Right lobe of liver (tissue), 6 donors: ENCODE results near the gene RCOR3. TPM values are rescaled to one million over a fixed set of nuclear protein-coding genes. Genes with fewer than 3 reads are reported as not detected.

ENCODE experiments used
- ATAC-seq, 4 donors: fragments of 200-7000 bp; cut with Tn5 transposase; one replicate each; pipeline ENCODE4 v1.9.1; 2020; ENCODE audit warnings: mild to moderate bottlenecking in 4 of 4, moderate library complexity in 4 of 4
- DNase-seq, 3 donors: peaks; one replicate each; pipeline ENCODE4 v3.0.0-alpha.2; 2020
- H3K27ac ChIP-seq, 3 donors: fragments of 200-600 bp; one replicate each; pipeline ENCODE4 v1.8.0; 2022
- H3K27me3 ChIP-seq, 2 donors: fragments of 200-600 bp; one replicate each; pipeline ENCODE4 v1.8.0; 2022
- H3K36me3 ChIP-seq, 4 donors: fragments of 200-600 bp; sonication (generic) in 1 of 4; one replicate each; pipeline versions ENCODE4 v1.5.1 to v1.8.0; 2017 to 2022; ENCODE audit warnings: control low read depth in 1 of 4
- H3K4me1 ChIP-seq, 4 donors: fragments of 200-600 bp; sonication (generic) in 1 of 4; one replicate each; pipeline versions ENCODE4 v1.5.1 to v1.8.0; 2017 to 2022; ENCODE audit warnings: control low read depth in 1 of 4
- H3K4me3 ChIP-seq, 3 donors: fragments of 200-600 bp; one replicate each; pipeline ENCODE4 v1.8.0; 2022
- H3K9me3 ChIP-seq, 4 donors: fragments of 200-600 bp; sonication (generic) in 1 of 4; one replicate each; pipeline versions ENCODE4 v1.5.1 to v1.8.0; 2017 to 2022; ENCODE audit warnings: control low read depth in 1 of 4
- POLR2A ChIP-seq: fragments of 450-650 bp; IDR thresholded peaks from one replicate; pipeline ENCODE4 v1.6.1; 2017; ENCODE audit warnings: antibody characterized with exemption, mild to moderate bottlenecking
- WGBS: methylation state at CpG from one replicate; pipeline ENCODE4 v1.1.6; 2018; ENCODE audit warnings: low coverage, low lambda C conversion rate; ENCODE audit not compliant: insufficient coverage; ENCODE audit errors: missing lambda C conversion rate; 5-methylcytosine and 5-hydroxymethylcytosine counted together
- intact Hi-C, 2 donors: fragments of 100-400 bp; cut with DNase I; formaldehyde crosslinking; loops; one replicate each; pipeline versions ENCODE4 v1.11.2 to v1.14.1; 2022
- total RNA-seq, 6 experiments: library from RNA; depleted of rRNA in 2 of 6; stranded (reverse); fragments of >200 nt in 2 of 6; fragmentation: NEBNext Ultra II Directional in 3 of 6; extraction: Animal tissue kit (Norgen Biotek cat#: 25700) in 3 of 6; gene quantifications; one replicate each; pipeline versions ENCODE4 v1.1.0 to v1.2.4, GENCODE V29; 2016 to 2023
- TF ChIP-seq, protein P1 (sequence below), 4 donors: fragments of 200-600 bp in 3 of 4; fragments of 450-650 bp in 1 of 4; IDR thresholded peaks; one replicate each; pipeline versions ENCODE4 v1.5.1 to v1.8.0; 2016 to 2022; ENCODE audit warnings: antibody characterized with exemption in 4 of 4, mild to moderate bottlenecking in 2 of 4
- donor health status: DM: no; HTN: yes; CAD: no.
- donor health status: DM: no; HTN: no; CAD: no.
- donor health status: DM: no; HTN: no; CAD: no.
- donor health status: DM: no; HTN: yes; CAD: no.
- donor health status: DM: no; HTN: yes; CAD: no.

Gene RCOR3
- total RNA-seq, 6 experiments from 2014 or later, result 13.0 to 24.6 (median 17.7) TPM

DNA sequence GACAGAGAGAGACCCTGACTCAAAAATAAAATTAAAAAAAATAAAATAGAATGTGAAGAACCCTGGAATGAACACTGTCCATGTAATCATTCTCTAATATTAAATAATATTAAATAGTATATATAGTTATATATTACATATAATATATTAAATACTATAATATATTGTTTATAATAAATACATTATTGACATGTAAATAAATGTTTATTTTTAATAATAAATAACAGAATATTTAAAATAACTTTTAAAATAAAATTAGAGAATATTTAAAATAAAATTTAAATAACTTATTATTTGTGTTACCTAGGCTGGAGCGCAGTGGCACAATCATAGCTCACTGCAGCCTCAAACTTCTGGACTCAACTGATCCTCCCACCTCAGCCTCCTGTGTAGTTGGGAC lies 99.5 kb downstream of the RCOR3 start:
- 100% methylated on average over 1 of the region's 1 CpG for WGBS
- DNase-seq (no peak), ATAC-seq (no peak)
- intact Hi-C loops, result no loop called here
- Histone ChIP-seq H3K36me3 (no peaks in the 10 kb centered on the region), H3K9me3 (no peaks in the 10 kb centered on the region), H3K27me3 (no peaks in the 10 kb centered on the region), H3K4me1 (no peaks in the 10 kb centered on the region), H3K4me3 (no peak overlapping the region), H3K27ac (no peak overlapping the region)
- TF ChIP-seq, protein P1, sequence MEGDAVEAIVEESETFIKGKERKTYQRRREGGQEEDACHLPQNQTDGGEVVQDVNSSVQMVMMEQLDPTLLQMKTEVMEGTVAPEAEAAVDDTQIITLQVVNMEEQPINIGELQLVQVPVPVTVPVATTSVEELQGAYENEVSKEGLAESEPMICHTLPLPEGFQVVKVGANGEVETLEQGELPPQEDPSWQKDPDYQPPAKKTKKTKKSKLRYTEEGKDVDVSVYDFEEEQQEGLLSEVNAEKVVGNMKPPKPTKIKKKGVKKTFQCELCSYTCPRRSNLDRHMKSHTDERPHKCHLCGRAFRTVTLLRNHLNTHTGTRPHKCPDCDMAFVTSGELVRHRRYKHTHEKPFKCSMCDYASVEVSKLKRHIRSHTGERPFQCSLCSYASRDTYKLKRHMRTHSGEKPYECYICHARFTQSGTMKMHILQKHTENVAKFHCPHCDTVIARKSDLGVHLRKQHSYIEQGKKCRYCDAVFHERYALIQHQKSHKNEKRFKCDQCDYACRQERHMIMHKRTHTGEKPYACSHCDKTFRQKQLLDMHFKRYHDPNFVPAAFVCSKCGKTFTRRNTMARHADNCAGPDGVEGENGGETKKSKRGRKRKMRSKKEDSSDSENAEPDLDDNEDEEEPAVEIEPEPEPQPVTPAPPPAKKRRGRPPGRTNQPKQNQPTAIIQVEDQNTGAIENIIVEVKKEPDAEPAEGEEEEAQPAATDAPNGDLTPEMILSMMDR (IDR thresholded peaks at IDR 0.05), result no peak
- no peak for TF ChIP-seq POLR2A

DNA sequence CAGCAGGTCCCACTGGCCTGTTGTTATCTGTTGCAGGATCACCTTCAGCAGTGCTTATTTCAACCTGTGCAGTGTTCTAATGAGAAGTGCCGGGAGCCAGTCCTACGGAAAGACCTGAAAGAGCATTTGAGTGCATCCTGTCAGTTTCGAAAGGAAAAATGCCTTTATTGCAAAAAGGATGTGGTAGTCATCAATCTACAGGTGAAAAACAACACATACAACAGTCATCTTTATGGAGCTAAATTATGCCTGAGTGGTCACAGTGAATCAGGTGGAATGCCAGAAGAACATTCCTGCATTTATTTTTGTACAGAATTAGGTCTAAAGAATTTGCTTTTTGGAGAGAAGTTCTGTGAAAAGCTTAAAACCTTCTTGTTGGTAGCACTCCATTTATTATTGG lies 100.7 kb downstream of the RCOR3 start:
- no peak overlapping the region for H3K27ac ChIP-seq
- no peaks in the 10 kb centered on the region for H3K27me3 ChIP-seq
- 90% methylated on average over 3 of the region's 3 CpGs for WGBS
- ATAC-seq (no peak), DNase-seq (no peak)
- H3K4me3 ChIP-seq, result no peak overlapping the region
- no peaks in the 10 kb centered on the region for H3K36me3 ChIP-seq
- TF ChIP-seq POLR2A, result no peak
- TF ChIP-seq, protein P1 (IDR thresholded peaks at IDR 0.05), result no peak
- intact Hi-C loops, result no loop called here
- H3K9me3 ChIP-seq, result no peaks in the 10 kb centered on the region
- H3K4me1 ChIP-seq, result no peaks in the 10 kb centered on the region

DNA sequence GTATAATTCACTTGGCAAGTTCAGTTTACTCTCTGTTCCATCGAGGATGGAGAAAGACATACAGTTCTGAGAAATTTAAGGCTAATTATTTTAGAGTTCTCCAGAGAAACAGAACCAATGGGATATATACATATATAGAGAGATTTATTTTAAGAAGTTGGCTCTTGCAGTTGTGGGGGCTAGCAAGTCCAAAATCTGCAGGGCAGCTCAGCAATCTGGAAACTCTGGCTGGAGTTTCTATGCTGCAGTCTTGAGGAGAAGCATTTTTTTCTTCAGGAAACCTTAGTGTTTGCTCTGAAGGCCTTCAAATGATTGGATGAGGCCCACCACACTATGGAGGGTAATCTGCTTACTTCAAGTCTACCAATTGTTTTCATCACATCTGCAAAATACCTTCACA lies 102.0 kb downstream of the RCOR3 start:
- TF ChIP-seq, protein P1 (IDR thresholded peaks at IDR 0.05), result no peak
- TF ChIP-seq POLR2A, result no peak
- intact Hi-C loops, result no loop called here
- Histone ChIP-seq H3K4me3 (no peak overlapping the region), H3K9me3 (no peaks in the 10 kb centered on the region), H3K27me3 (no peaks in the 10 kb centered on the region), H3K27ac (no peak overlapping the region), H3K4me1 (no peaks in the 10 kb centered on the region), H3K36me3 (no peaks in the 10 kb centered on the region)
- ATAC-seq (no peak), DNase-seq (no peak)
- 75% methylated on average over 1 of the region's 1 CpG for WGBS

Other genes with a start within 250 kb of the RCOR3 start
- gene KCNH1, start 125.2 kb upstream of the RCOR3 start, total RNA-seq, result not detected
- 1 to 10 TPM in 5 of 6 experiments, under 1 TPM in 1; 0.59 to 3.6 (median 1.6) TPM for gene TRAF5, start 67.5 kb downstream of the RCOR3 start, total RNA-seq
- gene RD3, start 232.8 kb downstream of the RCOR3 start, total RNA-seq, result not detected